Endodermal cell (in vitro differentiated cells): Measurements from ENCODE around the gene SFXN5. TPM values are rescaled to one million over a fixed set of nuclear protein-coding genes. Genes with fewer than 3 reads are reported as not detected.
A peak's percentile ranks its signal among the peaks of the same experiment; 100 is the strongest.

Experiments used
- DNase-seq: peaks from one replicate; pipeline ENCODE4 v3.0.0-alpha.2; 2017
- H3K27ac ChIP-seq: 2 replicates; pipeline ENCODE4 v1.5.1; 2013; ENCODE audit warnings: mild to moderate bottlenecking, low read depth, low read length, moderate library complexity
- H3K27me3 ChIP-seq: 2 replicates; pipeline ENCODE4 v1.6.1; 2013; ENCODE audit warnings: mild to moderate bottlenecking, low read length, moderate library complexity; ENCODE audit not compliant: insufficient read depth, control insufficient read depth, poor library complexity, severe bottlenecking
- H3K36me3 ChIP-seq: 2 replicates; pipeline ENCODE4 v1.7.0; 2013; ENCODE audit warnings: mild to moderate bottlenecking, low read length, moderate library complexity; ENCODE audit not compliant: control insufficient read depth, insufficient read depth
- H3K4me1 ChIP-seq: one replicate; pipeline ENCODE4 v1.7.0; 2013; ENCODE audit warnings: low read length; ENCODE audit not compliant: control insufficient read depth, insufficient read depth
- H3K4me3 ChIP-seq: 2 replicates; pipeline ENCODE4 v1.5.1; 2013; ENCODE audit warnings: mild to moderate bottlenecking, low read length, moderate library complexity
- H3K9ac ChIP-seq: 2 replicates; pipeline ENCODE4 v1.6.1; 2013; ENCODE audit warnings: mild to moderate bottlenecking, low read length, moderate library complexity; ENCODE audit not compliant: poor library complexity, severe bottlenecking; ENCODE audit errors: extremely low read depth
- H3K9me3 ChIP-seq: 2 replicates; pipeline ENCODE4 v1.6.1; 2013; ENCODE audit warnings: mild to moderate bottlenecking, low read length, moderate library complexity; ENCODE audit not compliant: control insufficient read depth
- H3K27ac Mint-ChIP-seq: 2 replicates; pipeline ENCODE4 v1.8.0; 2020; ENCODE audit warnings: mixed read lengths
- H3K27me3 Mint-ChIP-seq: 2 replicates; pipeline ENCODE4 v1.8.0; 2021; ENCODE audit warnings: mild to moderate bottlenecking, mixed read lengths; ENCODE audit not compliant: insufficient read depth
- H3K36me3 Mint-ChIP-seq: 2 replicates; pipeline ENCODE4 v1.8.0; 2020; ENCODE audit warnings: low read depth, mixed read lengths
- H3K4me1 Mint-ChIP-seq: 2 replicates; pipeline ENCODE4 v1.8.0; 2020; ENCODE audit warnings: mixed read lengths
- H3K4me3 Mint-ChIP-seq: 2 replicates; pipeline ENCODE4 v1.8.0; 2020; ENCODE audit warnings: mild to moderate bottlenecking, moderate library complexity, mixed read lengths
- H3K9me3 Mint-ChIP-seq: 2 replicates; pipeline ENCODE4 v1.8.0; 2020; ENCODE audit warnings: mild to moderate bottlenecking, mixed read lengths
- CTCF ChIP-seq: fragments of 200-600 bp; sonication (generic); conservative IDR thresholded peaks from 2 replicates; pipeline ENCODE4 v1.5.0; 2021; ENCODE audit warnings: antibody characterized with exemption, mild to moderate bottlenecking
- WGBS, 2 experiments: methylation state at CpG; one replicate each; pipeline versions ENCODE4 v1.1.5 to v1.1.7; 2013; ENCODE audit warnings: missing lambda C conversion rate in 2 of 2, mixed read lengths in 1 of 2; ENCODE audit not compliant: insufficient coverage in 1 of 2, insufficient read length in 1 of 2; 5-methylcytosine and 5-hydroxymethylcytosine counted together
- total RNA-seq, 2 donors: library from RNA; stranded (reverse); fragmentation: NEBNext Ultra II Directional in 1 of 2; extraction: Animal tissue kit (Norgen Biotek cat#: 25700) in 1 of 2; gene quantifications; 2 replicates in 1 of 2; 3 replicates in 1 of 2; pipeline ENCODE4 v1.2.1, GENCODE V29; 2021

SFXN5 gene
- total RNA-seq, 2 donors from 2014 or later, result 30.7 to 32.8 TPM

DNA sequence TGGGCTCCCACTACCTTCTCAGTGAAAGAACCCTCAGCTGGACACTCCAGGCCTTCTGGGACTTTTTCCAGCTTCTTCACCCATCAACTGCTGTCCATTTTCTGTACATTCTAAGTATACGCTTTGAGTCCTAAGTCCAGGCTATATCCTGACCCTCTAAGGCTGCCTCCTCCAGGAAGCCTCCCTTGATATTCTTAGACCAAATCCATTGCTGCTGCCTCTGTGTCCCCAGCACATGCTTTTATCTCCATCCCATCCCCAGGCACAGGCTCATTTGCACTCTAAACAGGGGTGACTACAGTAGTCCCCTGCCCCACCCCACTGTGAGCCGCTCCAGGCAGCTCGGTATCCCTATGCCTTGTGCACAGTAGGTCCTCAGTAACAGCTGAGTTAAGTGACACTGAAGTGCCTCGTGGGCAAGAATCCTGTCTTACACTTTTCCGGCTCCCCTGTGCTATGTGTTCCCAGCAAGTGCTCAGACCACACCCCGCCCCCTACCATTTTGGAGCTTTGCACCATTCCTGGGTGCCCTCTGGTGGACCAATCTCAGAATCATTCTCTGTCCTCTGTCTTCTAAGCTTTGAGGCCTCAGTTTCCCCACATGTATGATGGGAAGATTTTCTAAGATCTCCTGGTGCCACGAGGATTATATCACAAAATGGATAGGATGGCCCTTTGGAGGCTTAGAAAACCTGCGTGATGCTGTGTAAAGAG, 119.2 kb downstream of the SFXN5 start:
- whole genome bisulfite sequencing, 2 experiments, result 82 to 84% methylated on average over 8 of the region's 8 CpGs
- Mint-ChIP-seq H3K27ac (peak overlapping the region; percentile 32), H3K4me3 (no peak overlapping the region)

GRCh38 chr2:72951303-72952095, 120.0 kb downstream of the SFXN5 start:
- H3K9me3 Mint-ChIP-seq, result no peaks in the 10 kb centered on the region
- Histone ChIP-seq H3K27ac (no peak overlapping the region), H3K9me3 (no peaks in the 10 kb centered on the region), H3K27me3 (no peaks in the 10 kb centered on the region), H3K36me3 (no peaks in the 10 kb centered on the region), H3K9ac (no peak overlapping the region), H3K4me3 (no peak overlapping the region), H3K4me1 (no peaks in the 10 kb centered on the region)
- peak; percentile 92 for DNase-seq
- no peak for TF ChIP-seq CTCF
- H3K4me1 Mint-ChIP-seq, result peaks cover 21% of the 10 kb centered on the region
- no peaks in the 10 kb centered on the region for H3K27me3 Mint-ChIP-seq
- H3K36me3 Mint-ChIP-seq, result no peaks in the 10 kb centered on the region
- WGBS, 2 experiments, result 75 to 100% methylated on average over 3 to 8 of the region's 8 CpGs
- H3K4me3 Mint-ChIP-seq, result no peak overlapping the region
- H3K27ac Mint-ChIP-seq, result peak overlapping the region; percentile 84

More for the DNA sequence above, 119.2 kb downstream of the SFXN5 start:
- H3K4me3 ChIP-seq, result no peak overlapping the region
- Mint-ChIP-seq H3K36me3 (peaks cover 4% of the 10 kb centered on the region), H3K4me1 (peaks cover 21% of the 10 kb centered on the region), H3K9me3 (no peaks in the 10 kb centered on the region), H3K27me3 (no peaks in the 10 kb centered on the region)
- peak; percentile 69 for DNase-seq
- no peaks in the 10 kb centered on the region for H3K9me3 ChIP-seq
- H3K27me3 ChIP-seq, result no peaks in the 10 kb centered on the region
- H3K27ac ChIP-seq, result no peak overlapping the region
- no peak overlapping the region for H3K9ac ChIP-seq
- H3K36me3 ChIP-seq, result no peaks in the 10 kb centered on the region
- peak; percentile 46 for TF ChIP-seq CTCF
- no peaks in the 10 kb centered on the region for H3K4me1 ChIP-seq

GRCh38 chr2:72950558-72951255, 120.8 kb downstream of the SFXN5 start:
- no peak overlapping the region for H3K4me3 Mint-ChIP-seq

More at GRCh38 chr2:72950558-72951255, 120.8 kb downstream of the SFXN5 start:
- H3K9me3 Mint-ChIP-seq, result no peaks in the 10 kb centered on the region
- H3K4me1 Mint-ChIP-seq, result peaks cover 21% of the 10 kb centered on the region
- H3K27ac Mint-ChIP-seq, result peak overlapping the region; percentile 66
- H3K36me3 Mint-ChIP-seq, result no peaks in the 10 kb centered on the region
- Histone ChIP-seq H3K9ac (no peak overlapping the region), H3K9me3 (no peaks in the 10 kb centered on the region), H3K4me1 (no peaks in the 10 kb centered on the region), H3K27ac (no peak overlapping the region), H3K4me3 (no peak overlapping the region), H3K36me3 (no peaks in the 10 kb centered on the region), H3K27me3 (no peaks in the 10 kb centered on the region)
- H3K27me3 Mint-ChIP-seq, result no peaks in the 10 kb centered on the region
- 82% methylated on average over 13 of the region's 13 CpGs; no CpG with 5 or more reads in 1 of the 2 experiments for WGBS, 2 experiments
- DNase-seq, result no peak
- no peak for TF ChIP-seq CTCF
